Left kidney (tissue), 2 donors: ENCODE data around the gene HBEGF. TPM values are rescaled to one million over a fixed set of nuclear protein-coding genes. Genes with fewer than 3 reads are reported as not detected.
A peak's percentile ranks its signal among the peaks of the same experiment; 100 is the strongest.

ENCODE experiments used
- DNase-seq: peaks from one replicate; pipeline ENCODE4 v3.0.0-alpha.2; 2013
- polyA plus RNA-seq: library from polyadenylated mRNA; unstranded; fragments of 120-200 nt; gene quantifications from one replicate; pipeline ENCODE4 v1.2.1, GENCODE V29; 2013; ENCODE audit not compliant: insufficient read length

The HBEGF gene
- polyA plus RNA-seq, 1 donor, result 7.9 TPM

DNA sequence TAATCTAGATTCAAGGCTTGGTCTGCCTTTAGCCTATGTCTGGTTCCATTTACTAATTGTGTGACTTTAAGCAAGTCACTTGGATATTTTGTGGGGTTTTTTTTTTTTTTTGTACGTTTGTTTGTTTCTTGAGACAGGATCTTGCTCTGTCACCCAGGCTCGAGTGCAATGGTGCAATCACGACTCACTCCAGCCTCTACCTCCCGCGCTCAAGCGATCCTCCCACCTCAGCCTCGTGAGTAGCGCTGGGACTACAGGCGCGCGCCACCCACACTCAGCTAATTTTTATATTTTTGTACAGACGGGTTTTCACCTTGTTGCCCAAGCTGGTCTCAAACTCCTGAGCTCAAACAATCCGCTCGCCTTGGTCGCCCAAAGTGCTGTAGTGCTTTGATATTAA is 42.4 kb downstream of the HBEGF start:
- DNase-seq, result no peak

DNA sequence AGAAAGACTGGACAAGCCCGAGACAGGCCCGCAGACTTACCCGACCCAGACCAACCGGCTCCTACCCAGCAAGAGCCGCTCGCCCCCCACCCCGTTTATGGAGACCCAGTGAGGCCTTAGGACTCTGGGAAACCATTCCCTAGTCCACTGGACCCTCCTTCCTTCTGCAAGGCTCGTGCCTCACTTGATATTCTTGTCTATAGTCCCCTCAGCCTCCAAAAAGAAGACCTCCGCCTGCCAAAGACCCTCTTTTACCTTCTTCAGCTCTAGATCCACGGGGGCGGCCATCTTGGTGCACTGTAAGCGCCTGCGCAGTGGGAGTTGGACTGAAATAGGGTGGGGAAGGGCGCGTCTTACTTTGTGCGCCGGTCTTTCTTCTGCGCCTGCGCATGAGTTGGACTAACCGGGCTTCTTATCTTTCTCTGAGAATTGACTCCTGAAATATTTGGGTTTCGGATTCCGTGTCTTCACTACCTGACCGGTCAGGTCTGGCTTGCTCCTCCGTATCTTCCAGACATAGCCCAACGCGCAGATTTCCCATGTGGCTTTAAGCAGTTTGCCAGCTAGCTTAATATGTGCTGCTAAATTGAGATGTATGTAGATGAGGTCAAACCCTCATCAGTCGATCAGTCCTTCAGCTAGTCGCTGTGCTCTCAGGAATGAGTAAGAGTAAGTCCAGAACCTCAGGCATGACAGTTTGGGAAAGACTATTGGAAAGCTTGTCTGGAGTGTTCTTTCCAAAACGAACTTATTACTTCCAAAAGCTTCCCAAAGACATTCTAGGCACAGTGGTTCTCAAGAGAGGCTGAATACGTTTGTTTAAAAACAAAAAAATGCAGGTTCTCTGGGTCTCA is 43.4 kb downstream of the HBEGF start, which contains the start of gene PFDN1:
TSS of gene PFDN1 (minus strand) at position 316 of the 854 bp plus-strand sequence. CDS start at position 288, 28 bp downstream.
- peak; percentile 96 for DNase-seq

DNA sequence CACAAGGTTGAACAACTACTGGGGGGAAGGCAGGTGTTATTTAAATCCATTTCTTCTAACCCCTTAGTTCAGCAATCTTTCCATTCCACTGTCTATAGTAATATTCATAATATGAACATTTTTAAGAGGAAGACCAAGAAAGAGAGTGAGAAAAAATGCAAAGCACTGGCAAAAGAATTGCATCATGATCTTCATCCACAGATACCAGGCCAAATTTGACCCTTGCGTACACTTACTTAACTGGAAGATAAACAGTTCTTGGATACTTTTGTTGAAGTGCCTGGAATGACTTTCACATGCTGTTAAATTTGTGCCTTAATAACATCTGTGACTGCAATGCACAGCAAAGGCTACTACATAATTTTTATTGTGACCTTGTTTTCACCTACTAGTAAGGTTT is 45.3 kb downstream of the HBEGF start:
- no peak for DNase-seq

DNA sequence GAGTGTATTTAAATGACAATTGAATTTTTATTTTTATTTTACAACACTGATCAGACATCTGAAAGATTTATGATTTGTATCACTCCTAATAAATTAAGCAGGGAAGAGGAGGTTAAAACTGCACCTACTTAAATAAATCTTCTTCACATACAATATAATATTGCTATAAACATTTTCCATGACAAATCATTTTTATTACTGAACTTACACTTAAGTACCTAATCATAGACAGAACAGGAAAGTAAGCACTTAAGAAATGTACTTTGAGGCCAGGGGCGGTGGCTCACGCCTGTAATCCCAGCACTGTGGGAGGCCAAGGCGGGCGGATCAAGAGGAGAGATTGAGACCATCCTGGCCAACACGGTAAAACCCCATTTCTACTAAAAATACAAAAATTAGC is 47.3 kb downstream of the HBEGF start:
- no peak for DNase-seq

DNA sequence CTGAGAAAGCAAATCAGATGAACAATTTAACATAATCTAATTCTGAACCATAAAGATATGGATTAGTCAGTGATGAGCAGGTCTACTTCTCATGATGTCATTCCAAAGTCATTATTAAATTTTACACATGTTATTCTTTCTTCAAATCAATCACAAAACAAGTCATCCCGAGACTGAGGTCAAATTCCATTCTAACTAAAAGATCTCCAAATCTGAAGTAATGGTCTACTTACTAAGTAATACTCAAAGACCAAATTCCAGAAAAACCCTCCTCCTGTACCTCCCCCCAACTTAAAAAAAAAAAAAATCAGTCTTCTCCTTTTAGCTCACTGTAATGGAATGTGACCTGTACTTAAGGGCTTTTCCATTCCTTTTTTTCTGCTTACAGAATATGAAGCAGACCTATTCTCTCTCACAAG is 48.2 kb downstream of the HBEGF start:
- DNase-seq, result no peak

DNA sequence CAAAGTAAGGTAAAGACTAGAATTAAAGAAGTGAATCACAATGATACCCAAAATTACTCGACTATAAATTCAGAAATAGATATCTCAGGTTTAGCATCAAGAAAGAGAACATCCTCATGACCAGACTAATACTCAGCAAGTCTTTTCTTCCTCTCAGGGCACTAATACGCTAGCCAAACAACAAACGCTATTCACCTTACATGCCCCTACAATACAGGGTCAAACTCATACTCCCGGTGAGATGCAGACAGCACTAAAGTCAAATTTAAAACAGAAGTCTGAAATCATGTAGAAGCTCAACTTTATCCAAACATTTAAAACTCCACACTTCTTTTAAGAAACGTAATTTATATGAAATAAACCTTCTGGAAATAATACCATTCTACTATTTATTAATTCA is 49.1 kb downstream of the HBEGF start:
- no peak for DNase-seq

DNA sequence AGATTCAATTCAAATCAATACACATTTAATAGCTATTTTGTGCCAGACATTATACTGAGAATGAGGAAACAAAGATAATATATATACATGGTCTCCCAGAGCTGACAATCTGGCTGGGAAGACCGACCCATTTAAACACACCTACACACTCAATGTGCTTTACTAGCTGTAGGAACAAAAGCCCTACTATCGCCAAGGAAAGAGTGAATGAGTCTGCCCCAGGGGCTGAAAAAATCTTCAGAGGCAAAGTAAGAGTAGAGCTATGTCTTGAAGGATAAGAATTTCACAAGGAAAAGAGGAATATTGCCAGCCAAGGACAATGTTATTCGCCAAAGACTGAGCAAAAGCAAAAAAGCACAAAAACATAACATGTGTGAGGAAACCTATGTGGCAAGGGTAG is 50.1 kb downstream of the HBEGF start:
- DNase-seq, result no peak

DNA sequence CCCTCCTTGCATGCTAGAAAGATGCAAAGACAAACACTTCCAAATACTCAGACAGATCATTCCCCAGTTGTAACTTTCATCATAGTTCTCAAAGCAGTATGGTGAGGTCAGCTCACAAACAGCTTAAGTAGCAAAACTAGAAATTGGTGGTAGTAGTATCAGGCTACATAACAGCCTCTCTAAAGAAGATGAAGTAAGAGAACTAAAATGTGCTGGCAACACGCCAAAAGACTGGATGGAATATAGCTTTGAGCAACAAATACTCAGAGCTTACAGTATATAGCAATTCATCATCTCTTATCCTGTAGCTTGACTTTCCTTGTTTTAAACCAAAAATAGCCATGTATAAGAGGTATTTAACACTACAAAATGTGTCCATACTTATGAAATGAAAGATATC is 51.0 kb downstream of the HBEGF start:
- peak; percentile 40 for DNase-seq

DNA sequence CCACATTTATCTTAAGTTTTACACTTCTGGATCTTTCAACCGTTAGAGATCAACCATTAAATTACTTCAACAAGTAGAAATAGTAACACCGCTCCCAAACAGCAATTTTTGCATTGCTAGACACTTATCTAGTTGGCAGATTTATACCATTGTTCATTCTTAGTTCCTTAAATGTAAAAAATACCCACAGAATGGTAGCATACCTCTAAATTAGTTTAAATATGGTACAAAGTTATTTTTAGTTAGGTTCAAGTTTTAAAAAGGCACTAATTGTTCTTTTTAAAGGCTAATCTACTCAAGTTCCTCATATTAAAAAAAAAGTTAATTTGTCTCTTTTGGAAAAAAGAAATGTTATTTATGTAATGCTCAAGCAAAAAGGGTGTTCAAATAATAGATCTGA is 51.6 kb downstream of the HBEGF start:
- no peak for DNase-seq

DNA sequence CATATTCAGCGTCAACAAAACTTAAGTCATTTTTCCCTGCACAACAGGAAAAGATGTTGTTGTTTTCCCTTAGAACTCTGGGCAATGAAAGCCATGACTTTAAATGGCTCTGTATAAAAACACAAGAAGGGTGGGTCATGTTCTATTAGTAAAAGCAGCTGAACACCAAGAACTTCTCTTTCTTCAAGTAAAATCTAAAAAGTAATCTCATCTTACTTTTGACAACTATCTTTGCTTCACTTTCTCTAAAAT is 52.6 kb downstream of the HBEGF start:
- DNase-seq, result no peak

DNA sequence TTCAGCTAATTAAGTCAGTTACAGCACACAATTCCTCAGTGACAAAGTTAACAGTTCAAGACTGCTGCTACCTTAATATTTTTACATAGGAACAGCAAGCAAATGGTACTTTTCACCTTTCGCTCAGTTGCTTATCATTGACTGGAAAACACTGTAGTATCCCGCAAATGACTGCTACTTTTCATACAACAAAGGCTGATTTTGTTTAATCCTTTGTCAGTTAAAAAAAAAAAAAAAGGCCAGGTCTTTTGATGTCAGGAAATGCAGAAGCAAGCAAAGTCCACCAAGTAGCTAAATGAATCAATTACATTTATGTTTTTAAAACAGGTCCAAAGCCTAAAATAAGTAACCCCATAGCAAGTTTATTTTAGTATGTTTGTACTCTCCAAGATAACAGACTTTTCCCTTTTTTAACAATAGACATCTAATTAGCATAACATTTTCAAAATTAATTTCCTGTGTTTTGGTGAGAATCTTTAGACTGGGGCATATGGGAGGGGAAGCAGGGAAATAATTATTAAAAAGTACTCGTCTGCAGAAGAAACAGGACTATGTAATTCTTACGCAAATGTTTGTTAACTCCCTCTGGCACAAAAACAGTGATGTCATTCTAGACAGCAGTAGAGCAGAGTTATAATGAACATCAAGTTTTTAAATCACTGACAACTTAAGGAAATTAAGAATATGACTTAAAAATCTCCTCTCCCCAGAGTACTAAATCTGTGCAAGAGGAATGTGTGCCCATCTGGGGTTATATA is 53.1 kb downstream of the HBEGF start:
- no peak for DNase-seq

DNA sequence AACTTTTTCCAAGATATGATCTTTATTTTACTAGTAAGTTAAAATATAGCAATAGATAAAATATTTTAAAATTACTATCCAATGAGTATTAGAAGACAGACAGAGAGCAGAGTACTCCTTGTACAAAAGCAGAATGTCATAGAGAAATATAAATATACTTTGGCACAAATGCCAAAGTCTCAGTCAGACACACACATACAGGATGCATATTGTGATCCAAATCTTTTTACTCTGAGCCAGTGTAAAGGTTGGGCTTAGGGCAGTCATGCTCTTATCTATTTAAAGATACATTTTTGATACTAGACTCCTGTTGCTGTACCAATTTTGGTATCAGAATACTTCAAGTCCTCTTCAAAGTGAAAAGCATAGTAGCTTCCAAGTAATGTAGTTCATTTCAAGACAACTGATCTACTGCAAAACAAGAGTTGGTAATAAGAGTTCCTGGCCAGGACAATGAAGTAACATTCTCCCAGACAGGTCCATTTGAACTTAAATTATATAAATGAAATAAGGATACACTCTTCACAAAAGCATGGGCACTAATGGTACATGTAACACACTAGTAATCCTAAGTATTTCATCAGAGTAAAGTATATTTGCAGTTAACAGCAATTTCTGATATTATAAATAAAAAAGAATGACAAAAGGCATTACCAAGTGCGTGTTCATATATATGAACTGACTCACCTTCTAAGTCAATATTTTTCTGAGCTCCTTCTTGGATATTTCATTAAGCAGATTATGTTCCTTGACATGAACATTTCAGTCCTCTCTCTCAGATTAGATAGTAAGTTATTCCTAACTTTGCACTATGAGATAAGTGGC is 54.0 kb downstream of the HBEGF start:
- no peak for DNase-seq

DNA sequence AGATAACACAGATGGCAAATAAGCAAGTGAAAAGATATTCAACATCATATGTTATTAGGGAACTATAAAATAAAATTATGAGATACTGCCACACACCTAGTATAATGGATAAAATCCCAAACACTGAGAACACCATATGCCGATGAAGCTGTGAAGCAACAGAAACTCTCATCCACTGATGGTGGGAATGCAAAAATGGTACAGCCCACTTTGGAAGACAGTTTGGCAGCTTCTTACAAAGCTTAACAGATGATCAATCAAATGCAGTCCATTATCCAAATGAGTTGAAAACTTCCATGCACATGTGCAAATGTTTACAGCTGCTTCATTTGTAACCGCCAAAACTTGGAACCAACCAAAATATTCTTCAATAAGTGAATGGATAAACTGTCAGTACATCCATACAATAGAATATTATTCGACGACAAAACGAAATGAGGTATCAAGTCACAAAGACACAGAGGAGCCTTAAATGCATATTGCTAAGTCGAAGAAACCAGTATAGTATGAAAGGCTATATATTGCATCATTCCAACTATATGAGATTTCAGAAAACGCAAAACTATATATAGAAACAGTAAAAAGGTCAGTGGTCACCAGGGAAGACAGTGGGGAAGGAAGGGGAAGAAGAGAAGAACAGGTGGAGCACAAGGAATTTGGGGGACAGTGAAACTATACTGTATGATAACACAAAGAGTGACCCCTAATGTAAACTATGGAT is 58.4 kb downstream of the HBEGF start:
- DNase-seq, result no peak

DNA sequence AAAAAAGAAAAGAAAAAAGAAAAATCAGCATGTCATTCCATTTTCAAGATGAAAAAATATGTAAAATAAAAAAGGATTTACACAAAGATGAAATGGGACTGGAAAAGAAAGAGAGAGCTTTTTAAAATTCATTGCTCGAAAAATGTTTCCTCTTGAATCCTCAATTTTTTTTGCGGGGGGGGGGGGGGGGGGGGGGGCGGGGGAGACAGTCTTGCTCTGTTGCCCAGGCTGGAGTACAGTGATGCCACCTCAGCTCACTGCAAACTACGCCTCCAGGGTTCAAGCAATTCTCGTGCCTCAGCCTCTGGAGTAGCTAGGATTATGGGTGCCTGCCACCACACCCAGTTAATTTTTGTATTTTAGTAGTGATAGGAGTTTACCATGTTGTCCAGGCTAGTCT is 60.0 kb downstream of the HBEGF start:
- DNase-seq, result no peak

DNA sequence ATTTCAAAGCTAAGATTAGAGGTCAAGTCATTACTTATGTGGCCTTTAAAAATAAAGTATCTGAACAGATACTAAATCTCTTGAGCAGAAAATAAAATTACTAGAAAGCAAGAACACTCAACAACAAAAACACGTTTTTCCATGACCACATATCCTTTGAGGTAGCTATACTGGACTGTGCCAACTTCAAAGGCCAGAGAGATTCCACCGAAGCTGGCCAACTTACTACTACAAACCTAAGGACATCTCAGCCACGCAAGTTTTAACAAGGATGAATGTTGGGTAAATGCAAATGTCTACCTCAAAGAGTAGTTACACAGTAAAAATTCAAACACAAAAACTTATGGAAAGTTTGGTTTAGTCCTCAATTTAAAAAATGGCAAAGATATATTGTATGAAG is 62.4 kb downstream of the HBEGF start:
- DNase-seq, result no peak

Other genes with a start within 250 kb of the HBEGF start
- gene PURA, start 232.5 kb downstream of the HBEGF start, polyA plus RNA-seq, result 13.0 TPM
- 8.0 TPM for gene IGIP, start 220.7 kb downstream of the HBEGF start, polyA plus RNA-seq
- 54.2 TPM for gene CYSTM1, start 171.4 kb downstream of the HBEGF start, polyA plus RNA-seq
- gene PFDN1, start 43.5 kb downstream of the HBEGF start, polyA plus RNA-seq, result 112 TPM
- 26.9 TPM for gene SLC4A9, start 13.6 kb upstream of the HBEGF start, polyA plus RNA-seq
- gene ANKHD1, start 55.2 kb upstream of the HBEGF start, polyA plus RNA-seq, result 162 TPM
- gene EIF4EBP3, start 201.1 kb upstream of the HBEGF start, polyA plus RNA-seq, result 10.5 TPM
- gene SRA1, start 210.9 kb upstream of the HBEGF start, polyA plus RNA-seq, result 27.2 TPM
- gene APBB3, start 218.0 kb upstream of the HBEGF start, polyA plus RNA-seq, result 58.6 TPM
- 80.1 TPM for gene SLC35A4, start 218.2 kb upstream of the HBEGF start, polyA plus RNA-seq